Sciatic nerve (tissue), 2 donors: ENCODE data around the gene PTPRJ. TPM values are rescaled to one million over a fixed set of nuclear protein-coding genes. Genes with fewer than 3 reads are reported as not detected.
A peak's percentile ranks its signal among the peaks of the same experiment; 100 is the strongest.

ENCODE experiments used
- ATAC-seq: fragments of 200-7000 bp; cut with Tn5 transposase; one replicate; pipeline ENCODE4 v1.9.1; 2020; ENCODE audit warnings: mild to moderate bottlenecking, moderate library complexity
- DNase-seq: peaks from one replicate; pipeline ENCODE4 v3.0.0-alpha.2; 2020; ENCODE audit warnings: low spot score
- intact Hi-C: fragments of 100-400 bp; cut with DNase I; formaldehyde crosslinking; loops from one replicate; pipeline ENCODE4 v1.14.2; 2022
- total RNA-seq: library from RNA; stranded (reverse); fragmentation: NEBNext Ultra II Directional; extraction: Animal tissue kit (Norgen Biotek cat#: 25700); gene quantifications from one replicate; pipeline ENCODE4 v1.2.1, GENCODE V29; 2021
- donor health status: DM: no; HTN: no; CAD: no.
- donor health status: DM: no; HTN: no; CAD: no.

Gene PTPRJ
- total RNA-seq, 1 donor from 2014 or later, result 35.1 TPM

- intact Hi-C loops, result no loop called here
- ATAC-seq, result no peak
- DNase-seq, result no peak
Observed at GRCh38 chr11:47991266-47991830, 11.0 kb downstream of the PTPRJ start.

- DNase-seq, result no peak
- intact Hi-C loops, result no loop called here
- no peak for ATAC-seq
Observed at GRCh38 chr11:47991894-47992293, 11.5 kb downstream of the PTPRJ start.

GRCh38 chr11:47992959-47993820 lies 12.8 kb downstream of the PTPRJ start:
- ATAC-seq (peak; percentile 12), DNase-seq (no peak)
- intact Hi-C loops, result no loop called here

- ATAC-seq, result no peak
- DNase-seq, result no peak
- intact Hi-C loops, result no loop called here
Observed at GRCh38 chr11:47994417-47994816, 14.1 kb downstream of the PTPRJ start.

GRCh38 chr11:47995360-47995769 lies 15.0 kb downstream of the PTPRJ start:
- DNase-seq, result no peak
- no peak for ATAC-seq
- intact Hi-C loops, result no loop called here

GRCh38 chr11:47997063-47998053 lies 17.0 kb downstream of the PTPRJ start:
- intact Hi-C loops, result no loop called here
- no peak for ATAC-seq
- DNase-seq, result no peak

- ATAC-seq, result no peak
- DNase-seq, result no peak
- intact Hi-C loops, result no loop called here
Observed at GRCh38 chr11:47998345-47998732, 18.0 kb downstream of the PTPRJ start.

- no peak for DNase-seq
- intact Hi-C loops, result no loop called here
- no peak for ATAC-seq
Observed at GRCh38 chr11:47998733-47999359, 18.5 kb downstream of the PTPRJ start.

- ATAC-seq (no peak), DNase-seq (no peak)
- intact Hi-C loops, result no loop called here
Observed at GRCh38 chr11:48000432-48000831, 20.1 kb downstream of the PTPRJ start.

- intact Hi-C loops, result no loop called here
- DNase-seq (no peak), ATAC-seq (peak; percentile 89)
Observed at GRCh38 chr11:48001438-48002021, 21.2 kb downstream of the PTPRJ start.

- ATAC-seq, result no peak
- intact Hi-C loops, result no loop called here
Observed at GRCh38 chr11:48002561-48002960, 22.2 kb downstream of the PTPRJ start.

GRCh38 chr11:48003926-48004325 lies 23.6 kb downstream of the PTPRJ start:
- ATAC-seq (no peak), DNase-seq (no peak)
- intact Hi-C loops, result no loop called here

More at GRCh38 chr11:48002561-48002960, 22.2 kb downstream of the PTPRJ start:
- no peak for DNase-seq

GRCh38 chr11:48004456-48004855 lies 24.1 kb downstream of the PTPRJ start:
- intact Hi-C loops, result no loop called here
- no peak for DNase-seq
- no peak for ATAC-seq

- DNase-seq (no peak), ATAC-seq (peak; percentile 24)
- intact Hi-C loops, result no loop called here
Observed at GRCh38 chr11:48005136-48005535, 24.8 kb downstream of the PTPRJ start.

- DNase-seq, result no peak
- intact Hi-C loops, result no loop called here
- peak; percentile 27 for ATAC-seq
Observed at GRCh38 chr11:48005831-48006270, 25.5 kb downstream of the PTPRJ start.

- intact Hi-C loops, result no loop called here
Observed at GRCh38 chr11:48006301-48006992, 26.1 kb downstream of the PTPRJ start.

GRCh38 chr11:48007677-48008076 lies 27.3 kb downstream of the PTPRJ start:
- ATAC-seq (no peak), DNase-seq (no peak)
- intact Hi-C loops, result no loop called here

More at GRCh38 chr11:48006301-48006992, 26.1 kb downstream of the PTPRJ start:
- DNase-seq, result no peak
- peak; percentile 56 for ATAC-seq

GRCh38 chr11:48008951-48009270 lies 28.6 kb downstream of the PTPRJ start:
- intact Hi-C loops, result no loop called here
- DNase-seq, result no peak
- no peak for ATAC-seq
